ENCODE data around the gene DYNLT2B.

GRCh38 chr3:196320137-196320536 lies 2.1 kb upstream of the DYNLT2B start:
- TF ChIP-seq POLR2A (IDR thresholded peaks at IDR 0.05) (no peak), CTCF (IDR thresholded peaks at IDR 0.05) (no peak), EP300 (IDR thresholded peaks at IDR 0.05) (no peak)
